RKO (cell line): ENCODE results near the gene KLRC4.
"Not testable (repeated sequence)": the region's sequence is repeated elsewhere in the genome, so short reads cannot be mapped to it uniquely, and the experiment has no call there.

Experiments used
- DNase-seq: peaks from one replicate; pipeline ENCODE4 v3.0.0-alpha.2; 2016; ENCODE audit warnings: low spot score

Gene KLRC4

GRCh38 chr12:10397296-10397695 is 12.3 kb downstream of the KLRC4 start:
- DNase-seq = no peak

DNA sequence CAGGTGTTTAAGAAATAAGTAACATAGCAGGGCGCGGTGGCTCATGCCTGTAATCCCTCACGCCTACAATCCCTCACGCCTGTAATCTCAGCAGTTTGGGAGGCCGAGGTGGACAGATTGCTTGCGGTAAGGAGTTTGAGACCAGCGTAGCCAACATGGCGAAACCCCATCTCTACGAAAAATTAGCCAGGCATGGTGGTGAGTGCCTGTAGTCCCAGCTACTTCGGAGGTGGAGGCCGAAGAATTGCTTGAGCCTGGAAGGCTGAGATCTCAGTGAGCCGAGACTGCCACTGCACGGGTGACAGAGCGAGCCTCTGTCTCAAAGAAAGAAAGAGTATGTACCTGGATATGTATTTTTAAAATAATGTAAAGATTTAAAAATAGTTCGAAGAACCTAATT is 13.4 kb downstream of the KLRC4 start:
- DNase-seq = not testable (repeated sequence)

DNA sequence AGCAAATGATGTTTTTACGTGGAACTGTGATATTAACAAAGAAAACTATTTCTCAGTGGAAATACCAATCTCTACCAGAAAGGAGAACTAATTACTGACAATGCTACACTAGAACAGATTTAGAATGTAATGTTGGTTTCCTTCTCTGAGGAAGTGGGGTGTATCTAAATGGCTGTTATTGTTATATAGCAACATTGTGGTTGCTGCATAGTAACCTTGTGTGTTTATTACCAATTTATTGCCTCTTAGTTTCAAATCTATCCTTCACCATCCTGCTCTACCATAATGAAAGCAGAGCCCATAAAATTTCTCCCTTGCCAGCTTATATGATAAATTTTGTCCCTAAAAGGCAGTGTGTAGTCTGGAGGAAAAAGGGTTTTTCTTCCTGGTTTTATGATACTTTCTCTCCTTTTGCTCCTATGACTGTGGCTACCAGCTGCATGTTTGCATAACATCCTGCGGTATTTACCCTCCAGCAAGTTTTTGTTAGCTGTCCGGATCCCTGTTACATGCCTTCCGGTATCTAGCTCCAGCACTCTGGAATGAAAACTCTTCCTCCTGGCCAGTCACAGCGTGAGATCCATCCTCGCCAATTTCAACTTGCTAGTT is 14.1 kb downstream of the KLRC4 start:
- no peak for DNase-seq

DNA sequence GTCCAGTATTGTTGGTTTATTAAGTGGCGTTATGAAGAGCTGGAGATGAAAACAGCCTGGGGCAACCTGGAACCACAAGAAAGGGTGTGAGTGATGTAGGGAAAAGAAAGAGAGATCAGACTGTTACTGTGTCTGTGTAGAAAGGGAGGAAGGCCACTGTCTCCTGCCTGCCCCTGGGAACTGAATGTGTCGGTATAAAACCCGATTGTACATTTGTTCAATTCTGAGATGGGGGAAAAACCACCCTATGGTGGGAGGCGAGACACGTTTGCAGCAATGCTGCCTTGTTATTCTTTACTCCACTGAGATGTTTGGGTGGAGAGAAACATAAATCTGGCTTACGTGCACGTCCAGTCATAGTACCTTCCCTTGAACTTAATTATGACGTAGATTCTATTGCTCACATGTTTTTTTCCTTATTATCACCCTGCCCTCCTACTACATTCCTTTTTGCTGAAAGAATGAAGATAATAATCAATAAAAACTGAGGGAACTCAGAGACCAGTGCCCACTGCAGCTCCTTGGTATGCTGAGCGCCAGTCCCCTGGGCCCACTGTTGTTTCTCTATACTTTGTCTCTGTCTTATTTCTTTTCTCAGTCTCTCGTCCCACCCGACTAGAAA is 14.9 kb downstream of the KLRC4 start:
- DNase-seq = not testable (repeated sequence)

DNA sequence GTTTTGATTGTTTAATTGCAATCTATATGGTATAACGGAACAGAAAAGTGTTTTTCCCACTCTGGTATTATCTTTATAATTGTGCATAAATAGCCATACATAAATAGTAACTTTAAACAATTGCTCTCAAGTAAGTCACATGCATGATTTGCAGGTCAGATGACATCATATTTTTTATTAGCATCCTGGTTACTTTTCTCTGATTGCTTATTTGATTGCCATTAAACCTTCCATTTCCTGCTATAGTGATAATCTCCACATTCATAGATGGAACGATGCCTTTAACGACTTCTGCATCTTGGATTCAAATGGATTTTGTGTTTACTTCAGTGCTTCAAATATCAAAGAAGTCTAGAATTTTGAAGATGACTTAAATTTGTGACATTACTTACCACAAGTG is 16.3 kb downstream of the KLRC4 start:
- DNase-seq = no peak

GRCh38 chr12:10392394-10392930 is 17.1 kb downstream of the KLRC4 start:
- peak; percentile 4 for DNase-seq

DNA sequence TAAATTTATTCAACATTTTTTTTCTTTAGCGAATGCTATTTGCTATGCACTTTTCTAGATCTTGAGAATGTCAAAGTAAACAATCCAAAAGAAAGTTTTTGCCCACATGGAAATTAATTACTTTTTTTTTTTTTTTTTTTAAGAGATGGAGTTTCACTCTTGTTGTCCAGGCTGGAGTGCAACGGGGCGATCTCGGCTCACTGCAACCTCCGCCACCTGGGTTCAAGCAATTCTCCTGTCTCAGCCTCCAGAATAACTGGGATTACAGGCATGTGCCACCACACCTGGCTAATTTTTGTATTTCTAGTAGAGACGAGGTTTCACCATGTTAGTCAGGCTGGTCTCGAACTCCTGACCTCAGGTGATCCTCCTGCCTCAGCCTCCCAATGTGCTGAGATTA is 18.6 kb downstream of the KLRC4 start:
- DNase-seq = not testable (repeated sequence)

GRCh38 chr12:10389904-10390303 is 19.7 kb downstream of the KLRC4 start, which contains the start of gene KLRK1:
Gene KLRK1, minus strand, starts transcription at chr12:10390041. Its CDS starts 1,231 bp downstream, at chr12:10388810.
- no peak for DNase-seq

DNA sequence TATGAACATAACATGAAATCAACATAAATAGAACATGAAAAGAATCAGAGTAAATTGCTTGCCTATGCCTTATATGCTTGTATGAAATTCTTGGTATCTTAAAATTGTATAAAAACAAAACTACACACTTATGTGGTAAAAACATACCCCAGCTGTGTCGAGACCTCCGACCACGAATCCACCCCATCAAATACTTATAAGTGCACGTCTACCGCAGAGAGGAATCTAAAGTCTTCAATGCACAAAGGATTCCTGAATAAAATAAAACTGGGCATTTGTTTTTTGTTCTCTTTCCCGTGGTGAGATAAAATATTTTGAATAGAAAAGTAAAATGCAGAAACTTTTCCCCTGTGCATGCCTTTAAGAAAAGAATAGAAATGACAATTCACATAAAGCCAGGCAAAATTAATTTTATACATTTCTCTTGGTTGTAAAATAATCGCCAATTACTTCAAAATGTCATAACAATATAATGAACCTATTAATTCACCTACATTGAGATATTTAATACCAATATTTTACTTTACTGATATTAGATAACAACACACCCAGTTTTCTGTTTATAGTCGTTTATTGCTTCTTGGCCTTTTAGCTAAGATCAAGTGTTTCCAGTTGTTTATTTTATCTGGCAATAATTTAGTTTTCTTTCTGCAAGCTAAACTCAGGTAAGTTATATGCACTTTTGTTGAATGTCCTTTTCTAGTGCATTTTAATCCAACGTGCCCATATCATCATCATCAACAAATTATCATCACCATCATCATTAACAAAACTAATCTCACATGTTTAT is 20.7 kb downstream of the KLRC4 start:
- DNase-seq = no peak

DNA sequence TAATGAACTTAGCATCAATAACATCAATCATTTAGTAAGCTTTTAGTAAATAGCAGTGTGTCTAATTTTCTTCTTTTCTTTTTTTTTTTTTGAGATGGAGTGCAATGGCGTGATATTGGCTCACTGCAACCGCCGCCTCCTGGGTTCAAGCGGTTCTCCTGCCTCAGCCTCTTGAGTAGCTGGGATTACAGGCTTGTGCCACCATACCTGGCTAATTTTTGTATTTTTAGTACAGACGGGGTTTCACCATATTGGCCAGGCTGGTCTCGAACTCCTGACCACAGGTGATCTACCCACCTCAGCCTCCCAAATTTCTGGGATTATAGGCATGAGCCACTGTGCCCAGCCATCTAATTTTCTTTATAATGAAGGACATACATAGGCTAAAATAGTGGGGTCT is 22.1 kb downstream of the KLRC4 start:
- DNase-seq = not testable (repeated sequence)

DNA sequence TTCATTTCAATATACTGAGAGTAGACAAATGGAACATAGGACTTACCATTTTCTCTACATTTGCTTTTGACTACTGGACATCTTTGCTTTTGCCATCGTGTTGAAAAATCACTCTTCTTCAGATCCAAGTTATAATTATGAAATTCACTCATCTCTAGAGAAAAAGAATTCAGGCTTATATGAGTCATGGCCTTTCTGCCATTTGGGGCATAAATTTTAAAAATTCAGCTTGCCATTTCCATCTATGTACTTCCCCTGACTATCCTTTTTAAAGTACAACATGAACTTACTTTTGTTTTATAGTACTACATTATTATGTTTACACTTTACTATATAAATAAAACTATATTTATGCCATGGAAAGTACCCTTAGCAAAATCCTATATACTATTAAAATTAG is 22.7 kb downstream of the KLRC4 start:
- no peak for DNase-seq

DNA sequence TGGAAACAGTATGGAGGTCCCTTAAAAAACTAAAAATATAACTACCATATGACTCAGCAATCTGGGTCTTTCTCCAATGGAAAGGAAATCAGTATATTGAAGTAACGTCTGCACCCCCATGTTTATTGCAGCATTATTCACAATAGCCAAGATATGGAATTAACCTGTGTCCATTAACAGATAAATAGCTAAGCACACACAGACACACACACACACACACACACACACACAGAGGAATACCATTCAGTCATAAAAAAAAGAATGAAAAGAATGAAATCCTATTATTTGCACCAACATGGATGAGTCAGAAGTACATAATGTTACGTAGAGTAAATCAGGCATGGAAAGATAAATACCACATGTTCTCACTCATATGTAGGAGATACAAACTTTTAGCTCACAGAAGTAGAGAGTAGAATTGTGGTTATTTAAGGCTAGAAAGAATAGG is 24.4 kb downstream of the KLRC4 start:
- no peak for DNase-seq

DNA sequence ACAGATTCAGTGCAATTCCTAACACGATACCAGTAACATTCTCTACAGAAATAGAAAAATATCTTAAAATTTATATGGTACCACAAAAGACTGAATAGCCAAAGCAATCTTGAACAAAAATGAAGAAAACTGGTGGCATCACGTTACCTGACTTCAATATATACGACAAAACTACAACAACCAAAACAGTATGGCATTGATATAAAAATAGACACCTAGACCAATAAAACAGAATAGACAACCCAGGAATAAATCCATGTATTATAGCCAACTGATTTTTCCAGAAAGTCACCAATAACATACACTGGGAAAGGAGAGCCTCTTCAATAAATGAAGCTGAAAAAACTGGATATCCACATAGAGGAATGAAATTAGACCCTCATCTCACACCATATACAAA is 25.4 kb downstream of the KLRC4 start:
- no peak for DNase-seq

- no peak for DNase-seq
These were observed 27.5 kb downstream of the KLRC4 start for GRCh38 chr12:10381928-10382628.

DNA sequence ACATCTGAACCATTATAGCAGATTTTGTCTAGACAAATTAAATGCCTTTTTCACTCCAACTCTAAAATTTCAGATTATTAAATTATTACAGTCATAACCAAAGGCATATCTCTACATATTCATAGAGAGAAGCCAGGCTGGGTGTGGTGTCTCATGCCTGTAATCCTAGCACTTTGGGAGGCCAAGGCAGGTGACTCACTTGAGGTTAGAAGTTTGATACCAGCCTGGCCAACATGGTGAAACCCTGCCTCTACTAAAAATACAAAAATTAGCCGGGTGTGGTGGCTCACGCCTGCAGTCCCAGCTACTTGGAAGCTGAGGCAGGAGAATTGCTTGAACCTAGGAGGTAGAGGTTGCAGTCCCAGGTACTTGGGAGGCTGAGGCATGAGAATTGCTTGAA is 30.8 kb downstream of the KLRC4 start:
- DNase-seq = not testable (repeated sequence)

GRCh38 chr12:10374624-10375018 is 34.9 kb downstream of the KLRC4 start:
- DNase-seq = no peak

DNA sequence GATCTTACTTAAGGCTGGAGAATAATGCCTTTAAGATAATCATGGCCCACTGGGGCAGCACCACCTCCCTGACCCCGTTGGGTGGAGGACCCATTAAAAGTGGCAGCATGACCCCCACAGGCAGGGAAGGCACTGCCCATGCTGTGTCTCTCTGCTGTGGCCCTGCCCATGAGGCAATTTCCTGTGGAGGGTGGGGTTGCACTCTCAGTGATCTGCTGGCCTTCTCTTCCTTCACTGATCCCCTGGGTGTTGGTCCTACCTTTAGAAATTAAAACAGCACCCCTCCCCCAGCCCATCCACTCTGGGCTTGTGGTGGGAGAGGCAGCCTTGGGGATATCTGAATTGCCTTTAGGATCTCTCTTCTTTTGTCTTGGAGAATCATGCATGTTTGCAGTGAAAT is 37.0 kb downstream of the KLRC4 start:
- DNase-seq = no peak

DNA sequence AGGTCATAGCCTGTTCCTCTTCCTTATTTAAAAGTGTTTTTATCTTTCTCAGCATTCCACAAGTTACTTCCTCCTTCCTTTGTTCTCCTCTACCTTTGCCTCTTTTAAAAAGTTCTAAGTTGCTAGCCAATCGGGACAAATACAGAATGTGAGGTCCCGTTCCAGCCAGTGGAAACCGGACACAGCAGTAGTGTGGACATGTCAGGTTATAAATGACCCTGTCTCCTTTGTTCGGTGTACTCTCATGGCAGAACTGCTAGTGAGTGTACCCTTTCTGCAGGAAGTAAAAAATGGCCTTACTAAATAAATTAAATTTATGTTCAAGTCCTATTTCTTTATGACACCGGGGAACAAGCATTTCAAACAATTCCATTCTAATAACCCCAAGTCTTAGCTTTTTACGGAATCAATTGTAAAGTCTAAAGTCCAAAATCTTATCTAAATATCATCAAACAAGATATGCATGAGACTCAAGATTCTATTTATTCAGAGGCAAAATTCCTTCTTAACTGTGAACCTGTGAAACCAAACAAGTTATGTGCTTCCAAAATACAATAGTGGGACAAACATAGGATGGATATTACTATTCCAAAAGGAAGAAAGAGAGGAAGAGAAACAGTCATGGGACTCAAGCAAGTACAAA is 37.5 kb downstream of the KLRC4 start:
- not testable (repeated sequence) for DNase-seq

GRCh38 chr12:10369557-10370415 is 39.8 kb downstream of the KLRC4 start:
- DNase-seq = no peak
